GM21390 (cell line): ENCODE data around the gene MYO1D.

Experiments used
- ATAC-seq: cut with Tn5 transposase; IDR thresholded peaks from one replicate; pipeline ENCODE4 v1.9.1; 2021; ENCODE audit not compliant: unreplicated experiment

Gene MYO1D

GRCh38 chr17:32786169-32786568 lies 90.8 kb downstream of the MYO1D start:
- no peak for ATAC-seq

GRCh38 chr17:32784113-32784512 lies 92.8 kb downstream of the MYO1D start:
- ATAC-seq, result no peak

- ATAC-seq, result no peak
Measured at GRCh38 chr17:32783602-32784001, 93.3 kb downstream of the MYO1D start.

DNA sequence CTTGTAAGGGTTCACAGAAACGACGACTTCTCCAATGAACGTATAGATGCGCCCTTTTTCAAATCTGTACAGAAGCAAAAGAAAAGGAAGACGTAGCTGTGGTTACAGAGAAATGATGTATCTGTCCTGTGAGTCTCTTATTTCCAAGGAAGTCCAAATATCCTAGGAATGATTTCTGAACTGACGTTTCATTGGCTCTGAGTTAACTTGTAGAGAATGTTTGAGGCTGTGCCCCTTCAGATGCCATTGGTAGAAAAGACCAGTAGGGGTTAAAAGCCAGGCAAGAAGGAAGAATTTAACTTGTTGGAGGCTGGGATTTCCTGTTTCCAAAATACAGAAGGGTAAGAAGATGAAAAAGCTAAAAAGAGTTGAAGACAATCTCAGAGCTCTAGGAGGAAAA lies 96.2 kb downstream of the MYO1D start:
- ATAC-seq, result no peak

DNA sequence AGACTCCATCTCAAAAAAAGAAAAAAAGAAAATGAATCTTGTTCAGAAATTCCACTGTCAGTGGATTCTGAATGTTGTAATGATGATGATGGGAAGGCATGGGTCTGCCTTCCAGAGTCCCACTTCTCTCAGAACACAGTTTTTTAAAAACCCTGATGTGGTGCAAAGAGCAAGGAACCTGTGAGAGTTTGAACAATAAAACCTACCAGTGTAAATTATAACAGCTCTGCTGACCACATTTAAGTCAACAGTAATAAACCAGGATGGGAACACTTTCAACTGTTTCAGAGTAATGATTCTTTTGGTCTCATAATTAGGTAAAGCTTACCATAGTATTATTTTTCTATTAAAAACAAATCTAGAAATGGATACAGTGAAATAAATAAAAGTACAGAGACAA lies 99.0 kb downstream of the MYO1D start:
- ATAC-seq, result no peak

DNA sequence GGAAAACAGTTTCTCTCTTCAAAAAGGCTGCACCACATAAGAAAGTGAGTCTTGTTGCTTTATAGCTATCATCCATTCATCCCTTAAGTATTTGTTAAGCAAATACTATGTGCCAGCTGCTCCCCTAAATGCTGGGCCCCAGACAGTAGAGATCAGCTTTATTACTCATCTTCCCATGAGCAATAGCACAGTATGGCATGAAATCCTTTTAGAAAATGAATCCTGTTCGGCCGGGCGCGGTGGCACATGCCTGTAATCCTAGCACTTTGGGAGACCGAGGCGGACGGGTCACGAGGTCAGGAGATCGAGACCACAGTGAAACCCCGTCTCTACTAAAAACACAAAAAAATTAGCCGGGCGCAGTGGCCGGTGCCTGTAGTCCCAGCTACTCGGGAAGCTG lies 99.5 kb downstream of the MYO1D start:
- ATAC-seq, result no peak

DNA sequence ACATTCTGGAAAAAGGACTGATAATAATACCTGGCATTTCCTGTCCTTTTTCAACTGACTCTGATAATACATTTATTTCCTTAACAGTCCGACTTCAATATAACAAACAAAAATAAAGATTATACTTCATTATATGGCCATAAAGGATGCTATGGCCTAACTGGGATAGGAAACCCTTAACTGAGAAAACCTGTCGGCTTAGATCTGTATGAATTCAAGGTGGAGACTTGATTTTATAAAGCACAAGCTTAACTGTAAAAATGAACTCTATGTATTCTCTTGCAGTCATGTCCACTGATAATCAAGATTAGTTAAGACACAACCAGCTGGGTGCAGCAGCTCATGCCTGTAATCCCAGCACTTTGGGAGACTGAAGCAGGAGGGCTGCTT lies 102.2 kb downstream of the MYO1D start:
- no peak for ATAC-seq

- no peak for ATAC-seq
Measured at GRCh38 chr17:32773856-32774694, 102.8 kb downstream of the MYO1D start.

DNA sequence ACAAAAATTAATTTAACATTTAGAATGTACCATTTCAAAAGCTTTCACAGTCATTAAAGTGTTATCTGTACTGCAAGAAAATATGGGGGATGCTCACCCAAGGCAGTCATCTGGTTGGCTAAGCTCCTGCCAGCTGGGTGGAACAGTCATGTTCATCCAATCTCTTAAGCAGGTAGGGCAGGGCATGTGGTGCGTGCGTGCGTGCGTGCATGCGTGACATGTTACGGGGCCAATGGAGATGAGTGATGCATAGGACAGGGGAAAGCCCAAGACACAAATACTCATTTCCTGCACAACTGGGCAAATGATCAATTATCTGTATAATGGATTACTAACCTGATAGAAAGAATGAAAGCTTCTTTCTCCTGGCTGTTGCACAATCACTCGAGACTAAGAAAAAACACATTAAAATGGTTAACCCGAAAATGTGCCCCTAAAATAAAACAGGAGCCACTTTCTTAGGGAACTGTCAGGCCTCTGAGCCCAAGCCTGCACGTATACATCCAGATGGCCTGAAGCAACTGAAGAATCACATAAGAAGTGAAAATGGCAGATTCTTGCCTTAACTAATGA lies 104.4 kb downstream of the MYO1D start:
- no peak for ATAC-seq

- ATAC-seq, result no peak
Measured at GRCh38 chr17:32771396-32771795, 105.5 kb downstream of the MYO1D start.

GRCh38 chr17:32769846-32770245 lies 107.1 kb downstream of the MYO1D start:
- ATAC-seq, result no peak

DNA sequence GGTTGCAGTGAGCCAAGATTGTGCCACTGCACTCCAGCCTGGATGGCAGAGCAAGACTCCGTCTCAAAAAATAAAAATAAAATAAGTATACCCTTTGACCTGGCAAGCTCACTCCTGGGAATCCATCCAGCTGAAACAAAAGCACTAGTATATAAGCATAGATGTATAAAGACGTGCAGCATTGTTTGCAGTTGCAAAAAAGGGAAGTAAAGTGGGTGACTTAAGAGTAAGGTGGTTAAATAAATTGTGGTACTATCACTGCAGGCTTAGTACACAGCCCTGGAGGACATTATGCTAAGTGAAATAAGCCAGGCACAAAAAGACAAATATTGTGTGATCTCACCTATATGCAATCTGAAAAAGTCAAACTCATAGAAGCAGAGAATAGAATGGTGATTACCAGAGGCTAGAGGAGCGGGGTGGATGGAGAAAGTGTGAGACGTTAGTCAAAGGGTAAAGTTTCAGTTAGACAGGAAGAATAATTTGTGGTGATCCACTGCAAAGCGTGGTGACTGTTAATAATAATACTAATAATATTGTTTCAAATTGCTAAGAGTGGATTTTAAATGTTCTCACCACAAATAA lies 113.0 kb downstream of the MYO1D start:
- no peak for ATAC-seq

DNA sequence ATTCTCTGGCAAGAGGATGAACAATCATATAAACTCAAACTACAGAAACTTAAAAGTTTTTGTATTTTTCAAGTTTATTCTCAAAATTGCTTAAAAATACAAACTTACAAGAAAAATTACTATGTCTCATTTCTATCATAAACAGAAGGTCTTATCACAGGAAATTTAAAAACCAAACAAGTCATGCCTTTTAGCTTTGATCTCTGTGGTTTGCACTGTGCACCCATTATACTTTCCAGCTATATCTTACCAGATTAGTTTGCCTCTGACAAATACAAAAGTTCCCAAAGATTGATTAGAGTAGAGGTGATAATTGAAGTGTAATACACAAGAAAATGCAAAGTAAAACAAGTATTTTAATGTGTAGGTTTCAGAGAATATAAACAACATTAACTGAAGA lies 117.4 kb downstream of the MYO1D start:
- ATAC-seq, result no peak

DNA sequence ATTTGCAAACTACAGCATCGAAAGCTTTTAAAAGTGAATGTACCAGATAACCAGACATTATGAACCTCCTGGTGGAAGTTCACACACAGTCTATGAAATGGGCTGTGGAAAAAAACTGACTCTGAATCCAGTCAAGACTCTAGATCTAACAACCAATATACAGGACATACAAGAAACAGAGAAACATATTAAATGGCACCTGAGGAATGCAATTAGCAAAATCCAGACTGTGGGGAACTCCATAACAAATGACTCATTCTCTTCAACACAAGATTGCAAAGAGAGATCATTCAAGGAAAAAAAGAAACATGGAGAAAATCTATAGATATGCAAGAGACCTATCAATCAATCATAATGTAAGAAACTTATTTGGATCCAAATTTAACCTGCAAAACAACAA lies 119.0 kb downstream of the MYO1D start:
- ATAC-seq, result no peak

GRCh38 chr17:32756696-32757095 lies 120.2 kb downstream of the MYO1D start:
- no peak for ATAC-seq

GRCh38 chr17:32755045-32755805 lies 121.7 kb downstream of the MYO1D start:
- ATAC-seq, result no peak

GRCh38 chr17:32752934-32753333 lies 124.0 kb downstream of the MYO1D start:
- ATAC-seq, result no peak

DNA sequence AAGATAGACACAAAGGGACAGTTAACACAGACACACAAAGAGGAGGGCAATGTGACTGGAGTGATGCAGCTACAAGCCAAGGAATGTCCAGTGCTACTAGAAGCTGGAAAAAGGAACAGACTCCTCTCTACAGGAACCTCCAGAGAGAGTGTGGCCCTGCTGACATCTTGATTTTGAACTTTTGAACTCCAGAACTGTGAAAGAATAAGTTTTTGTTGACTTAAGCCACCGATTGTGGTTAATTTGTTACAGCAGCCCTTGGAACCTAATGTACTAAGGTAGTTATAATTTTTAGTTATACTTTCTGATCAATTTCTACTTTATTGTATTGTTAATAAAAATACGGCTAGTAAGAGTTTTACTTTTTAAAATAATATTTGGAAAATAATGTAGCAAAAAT lies 129.1 kb downstream of the MYO1D start:
- ATAC-seq, result no peak

DNA sequence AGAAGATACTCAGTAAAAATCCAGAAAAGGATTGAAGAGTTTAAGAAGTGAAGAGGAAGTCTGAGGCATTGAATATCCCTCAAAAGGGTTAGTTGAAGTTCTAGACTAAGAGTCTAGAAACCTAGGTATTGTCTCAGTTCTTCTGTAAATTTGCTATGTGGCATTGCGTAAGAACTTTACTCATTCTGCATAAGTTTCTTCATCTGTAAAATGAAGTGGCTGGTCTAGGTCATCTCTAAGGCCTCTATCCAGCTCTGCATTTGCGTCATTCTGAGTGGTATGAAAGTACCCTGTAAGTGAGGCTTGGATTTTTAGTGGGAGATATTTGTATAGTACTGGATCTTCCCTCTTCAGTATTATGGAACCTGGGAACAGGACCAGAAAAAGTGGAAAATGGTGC lies 130.2 kb downstream of the MYO1D start:
- no peak for ATAC-seq

DNA sequence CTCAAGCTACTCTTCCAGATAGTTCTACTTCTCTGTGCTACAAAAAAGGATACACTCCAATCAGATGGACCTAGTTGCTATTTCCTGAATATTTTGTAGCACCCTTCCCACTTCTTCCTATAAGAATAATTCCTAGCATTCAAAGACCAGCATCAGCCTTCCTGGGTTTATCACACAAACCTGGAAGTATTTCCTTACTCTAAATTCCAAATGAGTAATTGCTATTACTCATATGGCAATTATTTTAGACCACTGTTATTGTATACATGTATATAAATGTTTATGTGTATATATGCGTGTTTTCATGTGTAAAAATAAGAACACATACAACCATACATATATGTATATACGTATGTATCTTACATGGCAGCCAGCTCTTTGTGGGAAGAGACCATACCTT lies 130.6 kb downstream of the MYO1D start:
- ATAC-seq, result no peak

GRCh38 chr17:32742681-32743538 lies 134.0 kb downstream of the MYO1D start:
- ATAC-seq, result no peak
